GM12872 (cell line): Measurements from ENCODE around the gene ZNF605.

ENCODE experiments used
- CTCF ChIP-seq: IDR thresholded peaks from 3 replicates; pipeline ENCODE4 v1.5.1; 2011; ENCODE audit warnings: low read depth, mild to moderate bottlenecking, low read length, moderate library complexity; ENCODE audit not compliant: insufficient read depth

Gene ZNF605

GRCh38 chr12:132956011-132956788 lies at the start of gene ZNF605:
TSS of gene ZNF605 (minus strand) at chr12:132956306. CDS start at chr12:132945635, 10,671 bp downstream.
- no peak for TF ChIP-seq CTCF

GRCh38 chr12:132998741-132999140 lies 42.6 kb upstream of the ZNF605 start:
- TF ChIP-seq CTCF: no peak

GRCh38 chr12:132986885-132987225 lies 30.7 kb upstream of the ZNF605 start:
- TF ChIP-seq CTCF: no peak

GRCh38 chr12:132986001-132986884 lies 30.1 kb upstream of the ZNF605 start, which contains the start of gene ZNF26:
TSS of gene ZNF26 (plus strand) at chr12:132986367. CDS start at chr12:132986841, 474 bp downstream.
- no peak for TF ChIP-seq CTCF

GRCh38 chr12:132976870-132977269 lies 20.8 kb upstream of the ZNF605 start:
- TF ChIP-seq CTCF: peak; percentile 41; the same call in 2 of the 3 replicates

- TF ChIP-seq CTCF: no peak
Measured at GRCh38 chr12:132972374-132972773, 16.3 kb upstream of the ZNF605 start.

- no peak for TF ChIP-seq CTCF
Measured at GRCh38 chr12:132967736-132968135, 11.6 kb upstream of the ZNF605 start.
